Calu3 (cell line): ENCODE results near the gene SYN1. TPM values are rescaled to one million over a fixed set of nuclear protein-coding genes. Genes with fewer than 3 reads are reported as not detected.

Experiments used
- BruUV-seq: library from RNA; stranded (reverse); fragments of 400-500 nt; replicated peaks from 2 replicates; lab custom pipeline; 2021; lab: Mats Ljungman, UMichigan
- CTCF ChIA-PET: fragments of 300-600 bp; sonication (Branson Sonifier 250); formaldehyde crosslinking; loops from one replicate; lab custom pipeline; 2022; ENCODE audit warnings: antibody characterized with exemption; lab: Charles Lee
- DNase-seq: peaks from one replicate; pipeline ENCODE4 v3.0.0; 2022
- H3K27ac Mint-ChIP-seq: one replicate; pipeline ENCODE4 v1.8.0; 2022; ENCODE audit warnings: mixed read lengths; ENCODE audit not compliant: unreplicated experiment
- H3K27me3 Mint-ChIP-seq: one replicate; pipeline ENCODE4 v1.8.0; 2022; ENCODE audit warnings: mixed read lengths; ENCODE audit not compliant: unreplicated experiment
- H3K36me3 Mint-ChIP-seq: one replicate; pipeline ENCODE4 v1.8.0; 2022; ENCODE audit warnings: mild to moderate bottlenecking, moderate library complexity, mixed read lengths; ENCODE audit not compliant: insufficient read depth, unreplicated experiment
- H3K4me1 Mint-ChIP-seq: one replicate; pipeline ENCODE4 v1.8.0; 2022; ENCODE audit warnings: mild to moderate bottlenecking, low read depth, mixed read lengths; ENCODE audit not compliant: unreplicated experiment
- H3K4me3 Mint-ChIP-seq: one replicate; pipeline ENCODE4 v1.8.0; 2022; ENCODE audit warnings: mild to moderate bottlenecking, low read depth, moderate library complexity, mixed read lengths; ENCODE audit not compliant: unreplicated experiment
- H3K9me3 Mint-ChIP-seq: one replicate; pipeline ENCODE4 v1.8.0; 2022; ENCODE audit warnings: low read depth, mixed read lengths; ENCODE audit not compliant: unreplicated experiment
- intact Hi-C: fragments of 100-400 bp; cut with micrococcal nuclease; formaldehyde crosslinking; loops from one replicate; pipeline ENCODE4 v1.10.0; 2022; ENCODE audit not compliant: unreplicated experiment
- total RNA-seq: library from RNA; stranded (reverse); gene quantifications from 2 replicates; pipeline ENCODE4 v1.2.3, GENCODE V29; 2022
- TF ChIP-seq, protein P1 (sequence below): fragments of 200-600 bp; IDR thresholded peaks from one replicate; pipeline ENCODE4 v1.8.0; 2022; ENCODE audit warnings: antibody characterized with exemption; ENCODE audit not compliant: unreplicated experiment

Gene SYN1
- total RNA-seq, 1 experiment from 2014 or later = 0.21 TPM

DNA sequence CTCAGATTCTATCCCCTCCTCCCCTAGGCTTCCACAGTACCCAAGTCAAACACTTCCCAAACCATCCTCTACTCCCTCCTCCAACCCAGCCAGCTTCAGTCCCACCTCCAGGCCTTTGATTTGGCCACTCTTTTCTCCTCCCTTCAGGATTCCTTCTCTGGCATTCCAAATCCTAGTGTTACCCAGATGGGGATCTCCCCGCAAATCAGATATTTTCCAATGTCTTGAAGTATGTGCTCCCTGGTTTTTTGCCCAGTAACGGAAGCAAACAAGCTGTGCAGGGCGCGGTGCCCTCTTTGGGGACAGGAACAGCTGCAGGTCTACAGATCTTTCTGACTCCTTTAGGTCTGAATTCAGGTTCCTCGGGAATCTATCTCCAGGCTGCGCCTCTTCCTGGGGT lies 2.2 kb upstream of the SYN1 start:
- no peak for DNase-seq
- no peak overlapping the region for H3K4me3 Mint-ChIP-seq
- H3K27ac Mint-ChIP-seq = no peak overlapping the region
- intact Hi-C loops = loop anchor here (10.0 kb wide), 1 partner anchor 57 kb away; the partner anchor contains the start of gene ARAF
- H3K27me3 Mint-ChIP-seq = peaks cover 57% of the 10 kb centered on the region
- no peaks in the 10 kb centered on the region for H3K9me3 Mint-ChIP-seq
- H3K36me3 Mint-ChIP-seq = peaks cover 19% of the 10 kb centered on the region
- TF ChIP-seq, protein P1, sequence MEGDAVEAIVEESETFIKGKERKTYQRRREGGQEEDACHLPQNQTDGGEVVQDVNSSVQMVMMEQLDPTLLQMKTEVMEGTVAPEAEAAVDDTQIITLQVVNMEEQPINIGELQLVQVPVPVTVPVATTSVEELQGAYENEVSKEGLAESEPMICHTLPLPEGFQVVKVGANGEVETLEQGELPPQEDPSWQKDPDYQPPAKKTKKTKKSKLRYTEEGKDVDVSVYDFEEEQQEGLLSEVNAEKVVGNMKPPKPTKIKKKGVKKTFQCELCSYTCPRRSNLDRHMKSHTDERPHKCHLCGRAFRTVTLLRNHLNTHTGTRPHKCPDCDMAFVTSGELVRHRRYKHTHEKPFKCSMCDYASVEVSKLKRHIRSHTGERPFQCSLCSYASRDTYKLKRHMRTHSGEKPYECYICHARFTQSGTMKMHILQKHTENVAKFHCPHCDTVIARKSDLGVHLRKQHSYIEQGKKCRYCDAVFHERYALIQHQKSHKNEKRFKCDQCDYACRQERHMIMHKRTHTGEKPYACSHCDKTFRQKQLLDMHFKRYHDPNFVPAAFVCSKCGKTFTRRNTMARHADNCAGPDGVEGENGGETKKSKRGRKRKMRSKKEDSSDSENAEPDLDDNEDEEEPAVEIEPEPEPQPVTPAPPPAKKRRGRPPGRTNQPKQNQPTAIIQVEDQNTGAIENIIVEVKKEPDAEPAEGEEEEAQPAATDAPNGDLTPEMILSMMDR = no peak
- BruUV-seq = no TSS peak
- CTCF ChIA-PET = no interaction called here
- H3K4me1 Mint-ChIP-seq = peaks cover 8% of the 10 kb centered on the region

DNA sequence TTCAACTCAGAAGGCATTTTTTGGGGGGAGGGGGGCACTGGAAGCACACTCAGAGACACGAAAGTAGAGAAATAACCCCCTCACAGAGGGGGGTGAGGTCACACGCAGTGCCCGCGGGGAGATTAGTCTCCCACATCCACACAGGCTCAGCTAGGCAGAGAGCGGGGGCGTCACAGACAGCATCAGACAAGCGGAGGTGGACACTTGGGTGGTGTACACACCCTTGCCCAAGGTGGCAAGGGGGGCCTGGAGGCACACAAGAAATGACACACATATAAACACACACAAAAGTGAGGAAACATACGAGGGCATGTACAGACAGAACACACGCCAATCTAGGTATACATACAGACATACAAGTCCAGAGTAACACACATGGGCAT lies 637 bp upstream of the SYN1 start:
- TF ChIP-seq, protein P1 = no peak
- Mint-ChIP-seq H3K27ac (no peak overlapping the region), H3K4me1 (peaks cover 8% of the 10 kb centered on the region), H3K36me3 (peaks cover 19% of the 10 kb centered on the region), H3K4me3 (peak overlapping the region; percentile 26), H3K27me3 (peaks cover 70% of the 10 kb centered on the region), H3K9me3 (no peaks in the 10 kb centered on the region)
- CTCF ChIA-PET = no interaction called here
- DNase-seq = no peak
- BruUV-seq = no TSS peak
- intact Hi-C loops = loop anchor here (10.0 kb wide), 1 partner anchor 55 kb away; the partner anchor contains the start of gene ARAF

DNA sequence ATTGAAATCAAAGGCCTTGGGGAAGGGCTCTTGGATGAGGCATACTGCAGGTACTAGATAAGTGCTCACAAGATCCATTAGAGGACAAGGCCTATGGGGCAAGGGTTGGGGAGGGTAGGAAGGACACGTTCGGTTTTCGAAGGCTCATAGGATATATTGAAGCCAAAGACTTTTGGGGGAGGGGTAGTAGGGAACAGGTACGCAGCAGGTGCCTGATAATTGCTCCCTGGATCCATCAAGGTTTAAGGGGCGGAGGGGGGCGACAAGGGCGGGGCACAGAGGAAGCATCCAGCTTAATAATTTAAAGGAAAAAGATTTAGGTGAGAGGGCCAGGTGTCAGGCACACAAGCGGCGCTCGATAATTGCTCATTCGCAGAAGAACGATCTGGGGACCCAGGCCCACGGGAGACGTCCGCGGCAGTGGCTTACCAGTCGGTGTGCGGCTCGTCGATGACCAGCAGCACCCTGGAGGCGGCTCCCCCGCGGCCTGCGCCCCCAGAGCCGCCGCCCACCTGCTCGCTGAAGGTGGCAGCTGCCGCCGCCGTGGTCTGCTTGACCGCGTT lies 653 bp downstream of the SYN1 start:
- intact Hi-C loops = no loop called here
- TF ChIP-seq, protein P1 = no peak
- Mint-ChIP-seq H3K27ac (no peak overlapping the region), H3K4me1 (peaks cover 8% of the 10 kb centered on the region), H3K27me3 (peaks cover 70% of the 10 kb centered on the region), H3K36me3 (peaks cover 19% of the 10 kb centered on the region), H3K4me3 (no peak overlapping the region), H3K9me3 (no peaks in the 10 kb centered on the region)
- CTCF ChIA-PET = no interaction called here
- no TSS peak for BruUV-seq
- no peak for DNase-seq

DNA sequence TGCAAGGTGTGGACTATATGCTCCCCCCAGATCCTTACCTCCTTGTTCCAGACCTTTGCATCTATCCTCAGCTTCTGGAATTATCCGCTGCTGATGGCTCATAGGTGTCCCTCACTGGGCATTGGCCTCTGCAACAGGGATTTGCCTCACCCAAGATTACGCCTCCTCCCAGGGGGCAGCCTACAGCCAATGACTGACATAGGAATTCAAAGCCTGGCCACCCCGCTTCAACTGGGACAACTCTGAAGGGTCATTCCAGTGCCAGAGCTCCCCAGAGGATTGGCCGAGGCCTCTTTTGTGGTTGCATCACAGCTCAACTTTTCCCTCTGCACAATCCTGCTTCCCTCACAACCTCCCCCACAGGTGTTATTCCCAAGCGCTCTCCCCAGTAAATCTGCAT lies 5.0 kb downstream of the SYN1 start:
- intact Hi-C loops = no loop called here
- Mint-ChIP-seq H3K27me3 (peaks cover 46% of the 10 kb centered on the region), H3K4me1 (no peaks in the 10 kb centered on the region), H3K4me3 (no peak overlapping the region), H3K36me3 (peaks cover 9% of the 10 kb centered on the region), H3K27ac (no peak overlapping the region), H3K9me3 (peaks cover 3% of the 10 kb centered on the region)
- no TSS peak for BruUV-seq
- TF ChIP-seq, protein P1 = no peak
- no peak for DNase-seq
- CTCF ChIA-PET = no interaction called here
